HG03565 (cell line): Measurements from ENCODE around the gene ANKRD63.

Experiments used
- ATAC-seq: cut with Tn5 transposase; IDR thresholded peaks from one replicate; pipeline ENCODE4 v1.9.1; 2021; ENCODE audit warnings: mild to moderate bottlenecking, moderate library complexity; ENCODE audit not compliant: unreplicated experiment

ANKRD63 gene

GRCh38 chr15:40313531-40314398, 30.9 kb upstream of the ANKRD63 start:
- no peak for ATAC-seq

GRCh38 chr15:40312370-40313158, 29.7 kb upstream of the ANKRD63 start:
- no peak for ATAC-seq

- ATAC-seq, result no peak
Observed at GRCh38 chr15:40310993-40311392, 28.1 kb upstream of the ANKRD63 start.

GRCh38 chr15:40310001-40310959, 27.4 kb upstream of the ANKRD63 start:
- ATAC-seq, result no peak

GRCh38 chr15:40309344-40309862, 26.5 kb upstream of the ANKRD63 start:
- no peak for ATAC-seq

GRCh38 chr15:40307421-40308211, 24.8 kb upstream of the ANKRD63 start, which contains the start of gene PLCB2:
PLCB2 (minus strand) TSS chr15:40307935; CDS start chr15:40307672, 263 bp downstream.
- no peak for ATAC-seq

- no peak for ATAC-seq
Observed at GRCh38 chr15:40306908-40307307, 24.0 kb upstream of the ANKRD63 start.

- ATAC-seq, result no peak
Observed at GRCh38 chr15:40306371-40306770, 23.5 kb upstream of the ANKRD63 start.

GRCh38 chr15:40305281-40305680, 22.4 kb upstream of the ANKRD63 start:
- no peak for ATAC-seq

GRCh38 chr15:40303576-40303975, 20.7 kb upstream of the ANKRD63 start:
- ATAC-seq, result no peak

- ATAC-seq, result no peak
Observed at GRCh38 chr15:40302981-40303380, 20.1 kb upstream of the ANKRD63 start.

- no peak for ATAC-seq
Observed at GRCh38 chr15:40302288-40302886, 19.5 kb upstream of the ANKRD63 start.

- ATAC-seq, result no peak
Observed at GRCh38 chr15:40301467-40302179, 18.8 kb upstream of the ANKRD63 start.

GRCh38 chr15:40300771-40301170, 17.9 kb upstream of the ANKRD63 start:
- no peak for ATAC-seq

GRCh38 chr15:40300367-40300766, 17.5 kb upstream of the ANKRD63 start:
- ATAC-seq, result no peak

- ATAC-seq, result no peak
Observed at GRCh38 chr15:40298216-40298935, 15.5 kb upstream of the ANKRD63 start.

GRCh38 chr15:40297356-40297755, 14.5 kb upstream of the ANKRD63 start:
- no peak for ATAC-seq
